ENCODE measurements around the gene CASP3. TPM values are rescaled to one million over a fixed set of nuclear protein-coding genes. Genes with fewer than 3 reads are reported as not detected.

The CASP3 gene
- polyA plus RNA-seq, 2 donors: 12.2 to 15.7 TPM

DNA sequence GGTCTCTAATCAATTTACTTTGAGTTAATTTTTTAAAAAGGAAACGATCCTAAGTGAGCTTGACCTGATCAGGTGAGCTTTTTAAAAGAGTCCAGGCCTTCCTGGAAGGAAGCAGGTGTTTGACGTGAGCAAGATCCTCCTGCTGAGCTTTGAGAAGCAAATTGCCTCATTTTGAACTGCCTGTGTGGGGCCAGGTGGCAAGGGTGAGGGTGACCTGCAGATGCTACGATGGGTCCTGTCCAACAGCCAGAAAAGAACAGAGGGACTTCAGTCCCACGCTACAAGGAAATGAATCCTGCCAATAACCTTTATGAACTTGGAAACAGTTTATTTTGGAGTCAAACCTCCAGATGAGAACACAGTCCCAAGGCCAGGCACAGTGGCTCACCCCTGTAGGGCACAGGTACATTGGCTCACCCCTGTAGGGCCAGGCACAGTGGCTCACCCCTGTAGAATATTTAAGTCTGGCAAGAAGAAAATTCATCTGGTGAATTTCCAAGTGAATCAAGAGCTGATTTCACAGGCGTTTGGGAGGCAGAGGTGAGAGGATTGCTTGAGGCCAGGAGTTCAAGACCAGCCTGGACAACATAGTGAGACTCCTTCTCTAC lies 58.1 kb downstream of the CASP3 start:
- Histone ChIP-seq H3K27ac (ENCODE audit: low read depth in 2 of 2, low read length in 1 of 2) (no peak overlapping the region), H3K27me3 (ENCODE audit: control insufficient read depth in 1 of 2, insufficient read depth in 2 of 2, low read length in 2 of 2) (no peaks in the 10 kb centered on the region), H3K36me3 (ENCODE audit: control insufficient read depth in 2 of 2, insufficient read depth in 2 of 2, low read length in 1 of 2) (no peaks in the 10 kb centered on the region), H3K4me3 (ENCODE audit: low read depth in 1 of 2, low read length in 2 of 2) (no peak overlapping the region), H3K9me3 (ENCODE audit: control insufficient read depth in 2 of 2, insufficient read depth in 1 of 2, low read depth in 1 of 2, low read length in 1 of 2) (peaks cover 0 to 4% of the 10 kb centered on the region in 2 donors), H3K4me1 (ENCODE audit: control insufficient read depth in 2 of 2, insufficient read depth in 2 of 2, low read length in 1 of 2) (no peaks in the 10 kb centered on the region)
- 67 to 68% methylated on average over 5 of the region's 5 CpGs for WGBS, 2 donors

DNA sequence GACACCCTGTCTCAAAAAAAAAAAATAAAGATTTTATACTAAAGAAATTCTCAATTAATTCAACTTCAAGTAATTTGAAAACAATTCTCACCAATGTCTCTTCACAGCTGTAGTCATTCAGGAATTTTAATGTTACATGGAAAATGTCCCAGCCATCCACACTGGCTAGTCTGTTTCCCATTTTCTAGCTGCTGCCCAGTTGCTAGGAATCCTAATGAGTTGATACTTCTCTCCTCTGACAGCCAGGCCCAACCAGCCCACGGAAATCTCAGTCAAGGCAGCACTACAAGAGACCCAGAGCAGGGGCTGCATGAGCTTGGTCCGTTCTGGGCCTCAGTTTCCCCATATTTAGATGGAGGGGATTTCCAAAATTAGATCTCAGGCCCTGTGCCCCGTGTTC lies 59.1 kb downstream of the CASP3 start:
- 81 to 88% methylated on average over 3 of the region's 3 CpGs for WGBS, 2 donors
- Histone ChIP-seq H3K27me3 (ENCODE audit: control insufficient read depth in 1 of 2, insufficient read depth in 2 of 2, low read length in 2 of 2) (no peaks in the 10 kb centered on the region), H3K9me3 (ENCODE audit: control insufficient read depth in 2 of 2, insufficient read depth in 1 of 2, low read depth in 1 of 2, low read length in 1 of 2) (peaks cover 0 to 4% of the 10 kb centered on the region in 2 donors), H3K4me3 (ENCODE audit: low read depth in 1 of 2, low read length in 2 of 2) (no peak overlapping the region), H3K36me3 (ENCODE audit: control insufficient read depth in 2 of 2, insufficient read depth in 2 of 2, low read length in 1 of 2) (no peaks in the 10 kb centered on the region), H3K4me1 (ENCODE audit: control insufficient read depth in 2 of 2, insufficient read depth in 2 of 2, low read length in 1 of 2) (no peaks in the 10 kb centered on the region), H3K27ac (ENCODE audit: low read depth in 2 of 2, low read length in 1 of 2) (no peak overlapping the region)

DNA sequence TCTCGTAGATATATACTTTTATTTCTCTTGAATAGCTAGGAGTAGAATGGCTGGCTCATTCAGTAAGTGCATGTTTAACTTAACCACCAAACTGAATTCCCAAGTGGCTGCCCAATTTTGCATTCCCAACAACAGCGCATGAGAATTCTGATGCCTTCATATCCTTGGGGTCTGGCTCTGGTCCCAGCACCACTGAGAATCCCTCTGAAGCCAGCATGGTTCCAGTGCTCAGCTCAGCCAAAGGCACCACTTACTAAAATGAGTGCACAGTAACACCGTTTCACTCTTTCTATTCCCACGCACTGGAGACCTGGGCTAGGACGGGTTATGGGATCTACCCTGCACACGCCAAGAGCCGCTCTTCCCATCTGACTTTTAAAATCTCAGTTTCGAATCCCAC lies 60.4 kb downstream of the CASP3 start:
- 90 to 91% methylated on average over 8 of the region's 8 CpGs for WGBS, 2 donors
- peaks cover 0 to 4% of the 10 kb centered on the region in 2 donors for H3K9me3 ChIP-seq (ENCODE audit: control insufficient read depth in 2 of 2, insufficient read depth in 1 of 2, low read depth in 1 of 2, low read length in 1 of 2)
- H3K27ac ChIP-seq (ENCODE audit: low read depth in 2 of 2, low read length in 1 of 2): no peak overlapping the region
- no peak overlapping the region for H3K4me3 ChIP-seq (ENCODE audit: low read depth in 1 of 2, low read length in 2 of 2)
- H3K4me1 ChIP-seq (ENCODE audit: control insufficient read depth in 2 of 2, insufficient read depth in 2 of 2, low read length in 1 of 2): no peaks in the 10 kb centered on the region
- H3K27me3 ChIP-seq (ENCODE audit: control insufficient read depth in 1 of 2, insufficient read depth in 2 of 2, low read length in 2 of 2): no peaks in the 10 kb centered on the region
- no peaks in the 10 kb centered on the region for H3K36me3 ChIP-seq (ENCODE audit: control insufficient read depth in 2 of 2, insufficient read depth in 2 of 2, low read length in 1 of 2)

DNA sequence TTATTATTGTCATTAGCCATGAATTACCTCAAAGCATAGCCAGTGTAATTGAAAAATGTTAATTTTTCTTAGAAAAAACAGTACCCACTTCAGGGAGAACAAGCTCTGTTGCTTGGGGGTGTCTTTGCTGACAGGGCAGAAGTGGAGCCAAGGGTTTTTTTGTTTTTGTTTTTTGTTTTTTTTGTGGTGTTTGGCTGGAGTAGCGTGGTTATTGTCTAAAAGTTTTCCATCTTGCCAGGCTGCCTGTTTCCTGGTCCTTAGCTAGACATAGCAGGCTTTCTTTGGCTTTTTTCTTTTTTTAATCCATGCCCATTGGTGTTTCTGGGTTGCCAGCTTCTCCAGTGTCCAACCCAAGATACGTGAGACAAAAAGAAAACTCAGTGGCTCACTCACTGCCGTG lies 61.5 kb downstream of the CASP3 start:
- Histone ChIP-seq H3K4me3 (ENCODE audit: low read depth in 1 of 2, low read length in 2 of 2) (no peak overlapping the region), H3K27me3 (ENCODE audit: control insufficient read depth in 1 of 2, insufficient read depth in 2 of 2, low read length in 2 of 2) (no peaks in the 10 kb centered on the region), H3K27ac (ENCODE audit: low read depth in 2 of 2, low read length in 1 of 2) (no peak overlapping the region), H3K4me1 (ENCODE audit: control insufficient read depth in 2 of 2, insufficient read depth in 2 of 2, low read length in 1 of 2) (no peaks in the 10 kb centered on the region), H3K36me3 (ENCODE audit: control insufficient read depth in 2 of 2, insufficient read depth in 2 of 2, low read length in 1 of 2) (no peaks in the 10 kb centered on the region), H3K9me3 (ENCODE audit: control insufficient read depth in 2 of 2, insufficient read depth in 1 of 2, low read depth in 1 of 2, low read length in 1 of 2) (peaks cover 0 to under 1% of the 10 kb centered on the region in 2 donors)
- WGBS, 2 donors: 76 to 77% methylated on average over 3 of the region's 3 CpGs

DNA sequence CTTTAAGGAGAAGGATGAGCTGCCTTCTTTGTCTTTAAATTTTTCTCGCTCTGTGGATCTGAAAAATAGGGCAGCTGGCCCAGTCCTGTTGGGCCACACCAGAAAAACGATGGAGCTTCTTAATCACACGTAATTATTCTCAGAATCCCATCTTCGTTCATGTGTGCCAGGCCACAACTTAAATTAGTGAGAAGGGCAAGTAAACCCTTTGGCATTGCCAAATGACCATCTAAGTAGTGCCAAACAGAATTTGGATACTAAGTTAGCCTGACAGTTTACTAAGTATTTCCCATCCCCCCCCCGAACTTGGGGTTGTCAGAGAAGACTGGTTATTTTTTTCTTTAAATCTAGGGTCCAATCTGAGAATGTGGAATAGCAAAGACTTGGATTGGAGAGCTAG lies 62.0 kb downstream of the CASP3 start:
- no peaks in the 10 kb centered on the region for H3K36me3 ChIP-seq (ENCODE audit: control insufficient read depth in 2 of 2, insufficient read depth in 2 of 2, low read length in 1 of 2)
- no peak overlapping the region for H3K4me3 ChIP-seq (ENCODE audit: low read depth in 1 of 2, low read length in 2 of 2)
- no peaks in the 10 kb centered on the region for H3K4me1 ChIP-seq (ENCODE audit: control insufficient read depth in 2 of 2, insufficient read depth in 2 of 2, low read length in 1 of 2)
- WGBS, 2 donors: 82 to 83% methylated on average over 5 of the region's 5 CpGs
- H3K9me3 ChIP-seq (ENCODE audit: control insufficient read depth in 2 of 2, insufficient read depth in 1 of 2, low read depth in 1 of 2, low read length in 1 of 2): no peaks in the 10 kb centered on the region
- H3K27me3 ChIP-seq (ENCODE audit: control insufficient read depth in 1 of 2, insufficient read depth in 2 of 2, low read length in 2 of 2): no peaks in the 10 kb centered on the region
- no peak overlapping the region for H3K27ac ChIP-seq (ENCODE audit: low read depth in 2 of 2, low read length in 1 of 2)

DNA sequence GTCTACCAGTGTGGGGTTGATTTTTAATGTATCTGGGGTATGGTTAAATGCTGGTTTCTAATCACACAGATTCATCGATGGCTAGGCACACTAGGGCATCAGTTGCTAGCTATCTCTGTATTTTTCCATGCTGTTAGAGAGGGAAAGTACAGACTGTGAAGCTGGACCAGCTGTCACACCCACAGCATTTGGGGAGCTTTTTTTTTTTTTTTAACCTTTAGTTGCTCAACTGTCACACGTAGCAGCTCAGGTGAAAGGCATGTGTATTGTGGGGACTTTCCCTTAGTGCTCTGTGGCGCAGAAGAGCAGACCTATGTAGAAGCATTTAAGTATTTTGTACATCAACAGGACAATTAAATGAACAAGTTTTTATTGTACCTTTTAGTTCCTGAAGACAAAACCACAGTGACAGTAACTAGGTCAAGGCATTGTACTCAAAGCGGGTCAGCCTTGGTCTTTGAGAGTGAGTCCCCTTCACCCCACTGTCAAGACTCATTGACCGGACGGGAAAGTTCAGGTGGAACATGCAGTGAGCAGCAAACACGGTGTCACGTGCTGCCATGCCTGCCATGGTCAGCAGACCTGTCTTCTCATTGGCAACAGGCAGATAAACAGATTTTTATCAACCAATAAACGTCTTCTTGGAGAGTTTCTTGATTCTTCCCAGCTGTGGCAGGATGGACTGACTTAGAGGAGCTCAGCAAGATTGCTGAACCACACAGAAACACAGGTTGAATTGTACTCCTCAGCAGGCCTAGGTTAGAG lies 65.3 kb downstream of the CASP3 start:
- 69 to 71% methylated on average over 9 of the region's 9 CpGs for WGBS, 2 donors
- no peaks in the 10 kb centered on the region for H3K27me3 ChIP-seq (ENCODE audit: control insufficient read depth in 1 of 2, insufficient read depth in 2 of 2, low read length in 2 of 2)
- no peaks in the 10 kb centered on the region for H3K36me3 ChIP-seq (ENCODE audit: control insufficient read depth in 2 of 2, insufficient read depth in 2 of 2, low read length in 1 of 2)
- no peak overlapping the region for H3K27ac ChIP-seq (ENCODE audit: low read depth in 2 of 2, low read length in 1 of 2)
- peaks cover 2 to 7% of the 10 kb centered on the region in 2 donors for H3K9me3 ChIP-seq (ENCODE audit: control insufficient read depth in 2 of 2, insufficient read depth in 1 of 2, low read depth in 1 of 2, low read length in 1 of 2)
- no peaks in the 10 kb centered on the region for H3K4me1 ChIP-seq (ENCODE audit: control insufficient read depth in 2 of 2, insufficient read depth in 2 of 2, low read length in 1 of 2)
- H3K4me3 ChIP-seq (ENCODE audit: low read depth in 1 of 2, low read length in 2 of 2): no peak overlapping the region

Other genes starting within 250 kb of the CASP3 start
- gene IRF2, start 174.9 kb downstream of the CASP3 start, polyA plus RNA-seq: 10 to 100 TPM; 10.9 to 14.3 TPM
- gene PRIMPOL, start 291 bp upstream of the CASP3 start, polyA plus RNA-seq: 10 to 100 TPM in 1 of 2 donors, 1 to 10 TPM in 1; 5.9 to 27.3 TPM
- 10 to 100 TPM; 19.0 to 23.5 TPM for gene CENPU, start 84.6 kb upstream of the CASP3 start, polyA plus RNA-seq
- gene ACSL1, start 176.5 kb upstream of the CASP3 start, polyA plus RNA-seq: 10 to 100 TPM; 41.9 to 46.5 TPM

Data from esophagus (tissue), 2 donors.